Measurements from ENCODE around the gene GPR35.

- TF ChIP-seq CTCF (IDR thresholded peaks at IDR 0.05), result no peak
- no peak for TF ChIP-seq POLR2AphosphoS5 (IDR thresholded peaks at IDR 0.05; ENCODE audit: low read depth, low read length)
- TF ChIP-seq TCF7L2 (IDR thresholded peaks at IDR 0.05; ENCODE audit: low read depth, low read length), result no peak
These were observed 18.9 kb downstream of the GPR35 start for GRCh38 chr2:240644171-240644651.

All from Panc1 (cell line).